K562 (cell line): ENCODE measurements around the gene LCLAT1. TPM values are rescaled to one million over a fixed set of nuclear protein-coding genes. Genes with fewer than 3 reads are reported as not detected.

ENCODE experiments used
- ATAC-seq: fragments of 200-7000 bp; cut with Tn5 transposase; 3 replicates; pipeline ENCODE4 v1.9.1; 2020; ENCODE audit warnings: moderate library complexity
- BruUV-seq: library from RNA; stranded (reverse); fragments of 400-500 nt; replicated peaks from 2 replicates; lab custom pipeline; 2021; lab: Mats Ljungman, UMichigan
- CTCF ChIA-PET: fragments of 300-600 bp; formaldehyde crosslinking; extraction: SDS; loops from one replicate; lab custom pipeline; 2021; ENCODE audit warnings: low intra/inter-chr PET ratio; lab: Yijun Ruan, JAX
- POLR2A ChIA-PET: fragments of 300-600, 350-650 bp; sonication (Branson Sonifier 250); formaldehyde crosslinking; extraction: SDS; loops from one replicate; lab custom pipeline; 2021; ENCODE audit warnings: antibody characterized with exemption, inconsistent platforms; lab: Yijun Ruan, JAX
- DNase-seq, 4 experiments: peaks; one replicate each; pipeline versions ENCODE4 v3.0.0 to v3.0.0-alpha.2; 2011 to 2018; ENCODE audit warnings: low spot score in 3 of 4, mixed read lengths in 3 of 4; ENCODE audit errors: extremely low read depth in 1 of 4
- FAIRE-seq: peaks from 2 replicates; lab custom pipeline; 2011; peaks lifted over from hg19 to GRCh38; lab: Jason Lieb, UNC
- H2AFZ ChIP-seq: 2 replicates; pipeline ENCODE4 v1.6.0; 2011; ENCODE audit warnings: low read depth, low read length, control low read depth, inconsistent platforms
- H3K27ac ChIP-seq: fragments of 200-600 bp; 3 replicates; pipeline ENCODE4 v1.8.0; 2011; ENCODE audit warnings: low read depth, mild to moderate bottlenecking, control low read depth, inconsistent platforms, low read length, moderate library complexity, mixed read lengths; ENCODE audit errors: extremely low read depth
- H3K27me3 ChIP-seq, 2 experiments: fragments of 300-600 bp in 1 of 2; 2 replicates in 1 of 2; 3 replicates in 1 of 2; pipeline versions ENCODE4 v1.6.0 to v1.8.0; 2011; ENCODE audit warnings: inconsistent platforms in 2 of 2, low read length in 2 of 2, mild to moderate bottlenecking in 1 of 2, mixed read lengths in 1 of 2, moderate library complexity in 1 of 2; ENCODE audit not compliant: control insufficient read depth in 2 of 2, insufficient read depth in 2 of 2
- H3K36me3 ChIP-seq: fragments of 300-600 bp; 3 replicates; pipeline ENCODE4 v1.8.0; 2011; ENCODE audit warnings: mild to moderate bottlenecking, low read length, inconsistent platforms; ENCODE audit not compliant: control insufficient read depth, insufficient read depth
- H3K4me1 ChIP-seq, 2 experiments: fragments of 200-600 bp in 1 of 2; replicated peaks in 1 of 2; 2 replicates in 1 of 2; 3 replicates in 1 of 2; pipeline versions ENCODE4 v1.5.1 to v1.8.0; 2011; ENCODE audit warnings: inconsistent platforms in 2 of 2, low read length in 2 of 2, mild to moderate bottlenecking in 1 of 2, mixed read lengths in 1 of 2, moderate library complexity in 1 of 2; ENCODE audit not compliant: control insufficient read depth in 2 of 2, insufficient read depth in 2 of 2
- H3K4me2 ChIP-seq: 2 replicates; pipeline ENCODE4 v1.6.1; 2011; ENCODE audit warnings: low read length, control low read depth, inconsistent platforms, mixed read lengths; ENCODE audit not compliant: insufficient read depth
- H3K4me3 ChIP-seq: fragments of 200-600 bp; sonication (generic), shearing (Covaris generic); 2 replicates; pipeline ENCODE4 v1.5.1; 2016; ENCODE audit warnings: control low read depth, inconsistent platforms
- H3K79me2 ChIP-seq: fragments of 200-600 bp; 3 replicates; pipeline ENCODE4 v1.8.0; 2011; ENCODE audit warnings: low read length, inconsistent platforms; ENCODE audit not compliant: control insufficient read depth, insufficient read depth
- H3K9ac ChIP-seq, 2 experiments: 2 replicates each; pipeline versions ENCODE4 v1.6.0 to v1.6.1; 2011; ENCODE audit warnings: low read depth in 2 of 2, low read length in 2 of 2, control low read depth in 1 of 2, inconsistent platforms in 1 of 2, mild to moderate bottlenecking in 1 of 2, mixed read lengths in 1 of 2; ENCODE audit not compliant: insufficient read depth in 1 of 2
- H3K9me1 ChIP-seq: one replicate; pipeline ENCODE4 v1.6.0; 2011; ENCODE audit warnings: inconsistent platforms, mild to moderate bottlenecking, low read length, moderate library complexity; ENCODE audit not compliant: control insufficient read depth, insufficient read depth
- H3K9me3 ChIP-seq: replicated peaks from 2 replicates; pipeline ENCODE4 v1.5.1; 2011; ENCODE audit warnings: low read depth, low read length, inconsistent platforms; ENCODE audit not compliant: control insufficient read depth, insufficient read depth
- H4K20me1 ChIP-seq: replicated peaks from 2 replicates; pipeline ENCODE4 v1.6.1; 2011; ENCODE audit warnings: low read length, inconsistent platforms, mixed read lengths; ENCODE audit not compliant: control insufficient read depth, insufficient read depth
- CC2D1A ChIP-seq: fragments of 450-650 bp; IDR thresholded peaks from 2 replicates; pipeline ENCODE4 v1.6.1; 2017; ENCODE audit warnings: mild to moderate bottlenecking
- CCAR2 ChIP-seq: fragments of 200-400 bp; formaldehyde crosslinking; IDR thresholded peaks from 2 replicates; pipeline ENCODE4 v1.6.1; 2017; ENCODE audit warnings: mild to moderate bottlenecking, low read depth, low read length
- FOXJ2 ChIP-seq: fragments of 200-800 bp; sonication (Bioruptor generic); IDR thresholded peaks from 2 replicates; pipeline ENCODE4 v1.6.1; 2016; ENCODE audit warnings: missing genetic modification characterization, missing compliant biosample characterization
- HBP1 ChIP-seq: fragments of 450-650 bp; formaldehyde crosslinking; IDR thresholded peaks from 2 replicates; pipeline ENCODE4 v1.4.0; 2022; ENCODE audit warnings: missing genetic modification characterization
- HIVEP1 ChIP-seq: fragments of 250-450 bp; sonication (Bioruptor Pico); IDR thresholded peaks from 2 replicates; pipeline ENCODE4 v1.4.0; 2020; ENCODE audit warnings: mild to moderate bottlenecking
- IFI16 ChIP-seq: fragments of 250-450 bp; sonication (Bioruptor Pico); IDR thresholded peaks from 2 replicates; pipeline ENCODE4 v2.1.2; 2022; ENCODE audit warnings: mild to moderate bottlenecking, inconsistent platforms
- MXI1 ChIP-seq: IDR thresholded peaks from 2 replicates; pipeline ENCODE4 v1.6.1; 2011; ENCODE audit warnings: low read depth, mild to moderate bottlenecking, improper control_type of control experiment, low read length
- NFATC3 ChIP-seq: fragments of 450-650 bp; IDR thresholded peaks from 2 replicates; pipeline ENCODE4 v1.6.1; 2017; ENCODE audit warnings: mild to moderate bottlenecking
- NFE2L1 ChIP-seq: fragments of 450-650 bp; IDR thresholded peaks from 2 replicates; pipeline ENCODE4 v1.6.1; 2016; ENCODE audit warnings: missing genetic modification characterization, low read depth, mild to moderate bottlenecking, missing compliant biosample characterization, moderate library complexity, borderline replicate concordance
- NR2C2 ChIP-seq, 2 experiments: fragments of 200-800 bp in 1 of 2; sonication (Bioruptor generic) in 1 of 2; sonication (generic) in 1 of 2; formaldehyde crosslinking in 1 of 2; IDR thresholded peaks; 2 replicates each; pipeline versions ENCODE4 v1.6.1 to v1.8.0; 2016 to 2022; ENCODE audit warnings: mild to moderate bottlenecking in 1 of 2, missing compliant biosample characterization in 1 of 2, missing genetic modification characterization in 1 of 2, missing genetic modification reagents in 1 of 2
- OTX1 ChIP-seq: fragments of 450-650 bp; formaldehyde crosslinking; IDR thresholded peaks from 2 replicates; pipeline ENCODE4 v1.4.0; 2022; ENCODE audit warnings: mild to moderate bottlenecking
- PBX2 ChIP-seq, 2 experiments: IDR thresholded peaks in 1 of 2; conservative IDR thresholded peaks in 1 of 2; 2 replicates each; pipeline ENCODE4 v1.6.1; 2016; ENCODE audit warnings: low read depth in 2 of 2, mild to moderate bottlenecking in 1 of 2, missing compliant biosample characterization in 1 of 2, missing genetic modification characterization in 1 of 2, moderate library complexity in 1 of 2
- POLR2G ChIP-seq: fragments of 200-400 bp; formaldehyde crosslinking; IDR thresholded peaks from 2 replicates; pipeline ENCODE4 v1.6.1; 2017; ENCODE audit warnings: low read depth, mild to moderate bottlenecking, antibody characterized with exemption, low read length, moderate library complexity
- RBM22 ChIP-seq: fragments of 200-400 bp; formaldehyde crosslinking; IDR thresholded peaks from 2 replicates; pipeline ENCODE4 v1.6.1; 2018; ENCODE audit warnings: low read length, low read depth; ENCODE audit not compliant: poor library complexity, severe bottlenecking
- SIX5 ChIP-seq, 2 experiments: IDR thresholded peaks; 2 replicates each; pipeline ENCODE4 v1.6.1; 2011; ENCODE audit warnings: low read length in 2 of 2, borderline replicate concordance in 1 of 2, low read depth in 1 of 2, mild to moderate bottlenecking in 1 of 2, moderate library complexity in 1 of 2; ENCODE audit not compliant: insufficient read depth in 1 of 2
- ZBED1 ChIP-seq: IDR thresholded peaks from 2 replicates; pipeline ENCODE4 v1.6.1; 2014
- ZFPM2 ChIP-seq: fragments of 250-450 bp; sonication (Bioruptor Pico); IDR thresholded peaks from 2 replicates; pipeline ENCODE4 v1.5.1; 2022; ENCODE audit warnings: mild to moderate bottlenecking
- ZNF121 ChIP-seq: sonication (generic); formaldehyde crosslinking; conservative IDR thresholded peaks from 2 replicates; pipeline ENCODE4 v1.8.0; 2022; ENCODE audit warnings: missing genetic modification reagents
- ZNF57 ChIP-seq: fragments of 450-650 bp; formaldehyde crosslinking; IDR thresholded peaks from 2 replicates; pipeline ENCODE4 v1.4.0; 2020; ENCODE audit warnings: mild to moderate bottlenecking, moderate library complexity
- WGBS: fragments of 100-300 bp; shearing (Covaris generic); methylation state at CpG from one replicate; pipeline ENCODE4 v1.1.6; 2016; ENCODE audit warnings: low coverage, mixed read lengths; ENCODE audit not compliant: insufficient coverage; ENCODE audit errors: missing lambda C conversion rate; 5-methylcytosine and 5-hydroxymethylcytosine counted together
- in situ Hi-C: fragments of 300-500 bp; cut with MboI; formaldehyde crosslinking; loops from 4 replicates; pipeline ENCODE4 v1.15.0; 2018; ENCODE audit warnings: inconsistent platforms, mixed read lengths
- intact Hi-C: fragments of 100-400 bp; cut with micrococcal nuclease; formaldehyde crosslinking; loops from 2 replicates; pipeline ENCODE4 v1.14.2; 2022
- polyA plus RNA-seq, 8 experiments: library from polyadenylated mRNA; depleted of rRNA in 4 of 8; stranded (reverse) in 5 of 8; unstranded in 3 of 8; fragments of >200 nt; fragmentation: Nextera tagmentation in 2 of 8; fragmentation: Illumina TruSeq in 1 of 8; extraction: Ambion mirVana in 2 of 8; extraction: Trizol in 1 of 8; gene quantifications; 2 replicates each; pipeline versions ENCODE4 v1.2.1 to v1.2.3, GENCODE V29; 2011 to 2014; ENCODE audit warnings: inconsistent platforms in 1 of 8, missing spikeins in 1 of 8
- total RNA-seq, 7 experiments: library from RNA; depleted of rRNA in 6 of 7; stranded (reverse); fragments of >200 nt in 6 of 7; fragmentation: Illumina TruSeq in 2 of 7; extraction: Trizol in 2 of 7; gene quantifications; 2 replicates each; pipeline versions ENCODE4 v1.2.1 to v1.2.3, GENCODE V29; 2011 to 2021; ENCODE audit warnings: low replicate concordance in 1 of 7

Gene LCLAT1
- total and polyA plus RNA-seq, 9 of the 15 experiments (the other 6 are each of a cell fraction or from before 2014, with no cell fraction given): 8.9 to 63.3 (median 25.4) TPM

GRCh38 chr2:30445266-30445821 is 1.7 kb upstream of the LCLAT1 start:
- Histone ChIP-seq H3K79me2 (peaks cover 34% of the 10 kb centered on the region), H3K36me3 (peaks cover 5% of the 10 kb centered on the region; the same call in 1 of the 3 replicates), H3K27ac (no peak overlapping the region), H3K9me1 (no peaks in the 10 kb centered on the region), H4K20me1 (no peaks in the 10 kb centered on the region), H3K4me2 (no peak overlapping the region), H3K9ac (no peak overlapping the region), H3K4me1 (peaks cover 19 to 26% of the 10 kb centered on the region in 2 experiments), H3K9me3 (no peaks in the 10 kb centered on the region), H2AFZ (0 out of 2 replicates have a peak overlapping the region, but pooled peaks have one; percentile 1), H3K4me3 (no peak overlapping the region), H3K27me3 (no peaks in the 10 kb centered on the region)
- ChIA-PET POLR2A (interaction anchor here (2.2 kb wide), 1 partner anchor 13 kb away, joined by 11 read pairs; no protein-coding TSS in a partner anchor), CTCF (no interaction called here)
- intact Hi-C loops: loop anchor here (5.0 to 10.0 kb wide), 2 partner anchors 153 to 211 kb away; partner anchors contain the start of gene LBH
- FAIRE-seq (no peak), ATAC-seq (no peak), DNase-seq (no peak)
- BruUV-seq: no TSS peak
- WGBS: 71% methylated on average over 6 of the region's 6 CpGs
- in situ Hi-C loops: no loop called here
- no peak for TF ChIP-seq ZBED1
- no peak for TF ChIP-seq NFATC3
- no peak for TF ChIP-seq CCAR2
- no peak for TF ChIP-seq PBX2 (CRISPR knock-in tag; IDR thresholded peaks at IDR 0.05; ENCODE audit: low read depth)
- TF ChIP-seq PBX2 (tag; conservative IDR thresholded peaks at IDR 0.05; ENCODE audit: low read depth): no peak
- TF ChIP-seq ZNF57 (CRISPR knock-in tag): no peak
- no peak for TF ChIP-seq ZFPM2 (CRISPR knock-in tag)
- no peak for TF ChIP-seq FOXJ2
- TF ChIP-seq IFI16 (CRISPR knock-in tag): no peak
- no peak for TF ChIP-seq POLR2G
- TF ChIP-seq OTX1: no peak
- TF ChIP-seq SIX5 (IDR thresholded peaks at IDR 0.05; ENCODE audit: borderline replicate concordance in 1 of 2, insufficient read depth in 1 of 2, low read depth in 1 of 2, low read length in 2 of 2): no peak
- TF ChIP-seq HBP1 (CRISPR knock-in tag): no peak
- no peak for TF ChIP-seq MXI1
- TF ChIP-seq NFE2L1: no peak
- TF ChIP-seq ZNF121 (CRISPR knock-in tag): no peak
- TF ChIP-seq HIVEP1: no peak
- no peak for TF ChIP-seq RBM22
- TF ChIP-seq CC2D1A: no peak
- TF ChIP-seq NR2C2 (CRISPR knock-in tag; IDR thresholded peaks at IDR 0.05): no peak
- TF ChIP-seq NR2C2 (tag; IDR thresholded peaks at IDR 0.05): no peak
